Measurements from ENCODE around the gene SORCS2.

The SORCS2 gene

GRCh38 chr4:7655511-7656243, 463.3 kb downstream of the SORCS2 start:
- H3K36me3 ChIP-seq (ENCODE audit: control insufficient read depth in 1 of 2, insufficient read depth in 2 of 2, low read depth in 1 of 2, low read length in 2 of 2): no peaks in the 10 kb centered on the region
- no peak overlapping the region for H3K9ac ChIP-seq (ENCODE audit: low read length)
- no peak overlapping the region for H2BK5ac ChIP-seq (ENCODE audit: low read depth, low read length, poor library complexity, severe bottlenecking)
- peak overlapping the region; percentile 46 for H2BK120ac ChIP-seq (ENCODE audit: low read depth, low read length)
- H3K27ac ChIP-seq (ENCODE audit: low read length, poor library complexity, severe bottlenecking): no peak overlapping the region
- H4K8ac ChIP-seq (ENCODE audit: low read length): peak overlapping the region; percentile 75
- peak overlapping the region; percentile 58 to 69 for H3K18ac ChIP-seq (ENCODE audit: low read depth in 1 of 2, low read length in 2 of 2)
- peak overlapping the region; percentile 93 for H4K91ac ChIP-seq (ENCODE audit: low read length)
- H3K4ac ChIP-seq (ENCODE audit: low read depth in 1 of 2, low read length in 2 of 2): peak overlapping the region; percentile 13 to 61
- peak overlapping the region; percentile 79 to 85 for H2BK12ac ChIP-seq (ENCODE audit: low read length in 2 of 2)
- no peak overlapping the region for H2AFZ ChIP-seq (ENCODE audit: low read depth, low read length)
- 11% methylated on average over 32 of the region's 32 CpGs for WGBS
- peaks cover 65% of the 10 kb centered on the region for H3K4me1 ChIP-seq (ENCODE audit: control insufficient read depth, insufficient read depth, low read depth, low read length)
- peaks cover 0 to 15% of the 10 kb centered on the region in 2 experiments for H3K27me3 ChIP-seq (ENCODE audit: control insufficient read depth in 1 of 2, insufficient read depth in 1 of 2, low read length in 2 of 2)
- H2AK5ac ChIP-seq (ENCODE audit: low read length, severe bottlenecking): no peak overlapping the region
- H3K23ac ChIP-seq (ENCODE audit: low read length in 2 of 2): no peak overlapping the region
- H3K4me3 ChIP-seq (ENCODE audit: insufficient read depth in 1 of 2, low read depth in 1 of 2, low read length in 2 of 2): no peak overlapping the region
- no peaks in the 10 kb centered on the region for H3K79me1 ChIP-seq (replicated peaks; ENCODE audit: low read length, poor library complexity, severe bottlenecking)
- peak overlapping the region; percentile 78 for H2BK15ac ChIP-seq (ENCODE audit: low read depth, poor library complexity, severe bottlenecking)
- H3K4me2 ChIP-seq (ENCODE audit: low read length, poor library complexity, severe bottlenecking): no peak overlapping the region
- peak; percentile 49 for DNase-seq
- no peak overlapping the region for H3K14ac ChIP-seq (ENCODE audit: low read length in 2 of 2)
- H3K9me3 ChIP-seq (ENCODE audit: control insufficient read depth, low read length): no peaks in the 10 kb centered on the region

- Histone ChIP-seq H3K36me3 (ENCODE audit: control insufficient read depth in 1 of 2, insufficient read depth in 2 of 2, low read depth in 1 of 2, low read length in 2 of 2) (no peaks in the 10 kb centered on the region), H2BK5ac (ENCODE audit: low read depth, low read length, poor library complexity, severe bottlenecking) (peak overlapping the region; percentile 40), H3K4me1 (ENCODE audit: control insufficient read depth, insufficient read depth, low read depth, low read length) (peaks cover 62% of the 10 kb centered on the region), H3K18ac (ENCODE audit: low read depth in 1 of 2, low read length in 2 of 2) (peak overlapping the region; percentile 52 to 69), H3K9me3 (ENCODE audit: control insufficient read depth, low read length) (no peaks in the 10 kb centered on the region), H2AK5ac (ENCODE audit: low read length, severe bottlenecking) (no peak overlapping the region), H2AFZ (ENCODE audit: low read depth, low read length) (no peak overlapping the region), H4K8ac (ENCODE audit: low read length) (peak overlapping the region; percentile 75), H3K27me3 (ENCODE audit: control insufficient read depth in 1 of 2, insufficient read depth in 1 of 2, low read length in 2 of 2) (peaks cover 0 to 15% of the 10 kb centered on the region in 2 experiments), H2BK120ac (ENCODE audit: low read depth, low read length) (peak overlapping the region; percentile 46), H3K4me2 (ENCODE audit: low read length, poor library complexity, severe bottlenecking) (no peak overlapping the region), H4K91ac (ENCODE audit: low read length) (peak overlapping the region; percentile 87), H3K23ac (ENCODE audit: low read length in 2 of 2) (no peak overlapping the region), H3K14ac (ENCODE audit: low read length in 2 of 2) (peak overlapping the region in 1 of 2 experiments; percentile 86), H3K79me1 (replicated peaks; ENCODE audit: low read length, poor library complexity, severe bottlenecking) (no peaks in the 10 kb centered on the region), H2BK12ac (ENCODE audit: low read length in 2 of 2) (peak overlapping the region; percentile 79 to 85), H3K9ac (ENCODE audit: low read length) (no peak overlapping the region), H3K27ac (ENCODE audit: low read length, poor library complexity, severe bottlenecking) (no peak overlapping the region), H2BK15ac (ENCODE audit: low read depth, poor library complexity, severe bottlenecking) (peak overlapping the region; percentile 78), H3K4ac (ENCODE audit: low read depth in 1 of 2, low read length in 2 of 2) (peak overlapping the region; percentile 13 to 83), H3K4me3 (ENCODE audit: insufficient read depth in 1 of 2, low read depth in 1 of 2, low read length in 2 of 2) (no peak overlapping the region)
- WGBS: 83% methylated on average over 15 of the region's 17 CpGs
- DNase-seq: no peak
Measured at GRCh38 chr4:7656244-7656800, 464.0 kb downstream of the SORCS2 start.

- Histone ChIP-seq H2BK120ac (ENCODE audit: low read depth, low read length) (no peak overlapping the region), H2AFZ (ENCODE audit: low read depth, low read length) (no peak overlapping the region), H3K79me1 (replicated peaks; ENCODE audit: low read length, poor library complexity, severe bottlenecking) (no peaks in the 10 kb centered on the region), H3K4ac (ENCODE audit: low read depth in 1 of 2, low read length in 2 of 2) (no peak overlapping the region), H3K14ac (ENCODE audit: low read length in 2 of 2) (peak overlapping the region in 1 of 2 experiments; percentile 2), H3K27me3 (ENCODE audit: control insufficient read depth in 1 of 2, insufficient read depth in 1 of 2, low read length in 2 of 2) (peaks cover 0 to 15% of the 10 kb centered on the region in 2 experiments), H2BK5ac (ENCODE audit: low read depth, low read length, poor library complexity, severe bottlenecking) (no peak overlapping the region), H3K4me2 (ENCODE audit: low read length, poor library complexity, severe bottlenecking) (no peak overlapping the region), H3K9ac (ENCODE audit: low read length) (no peak overlapping the region), H2BK12ac (ENCODE audit: low read length in 2 of 2) (peak overlapping the region in 1 of 2 experiments; percentile 27), H4K8ac (ENCODE audit: low read length) (no peak overlapping the region), H2BK15ac (ENCODE audit: low read depth, poor library complexity, severe bottlenecking) (no peak overlapping the region), H3K4me1 (ENCODE audit: control insufficient read depth, insufficient read depth, low read depth, low read length) (peaks cover 49% of the 10 kb centered on the region), H3K36me3 (ENCODE audit: control insufficient read depth in 1 of 2, insufficient read depth in 2 of 2, low read depth in 1 of 2, low read length in 2 of 2) (no peaks in the 10 kb centered on the region), H4K91ac (ENCODE audit: low read length) (no peak overlapping the region), H2AK5ac (ENCODE audit: low read length, severe bottlenecking) (no peak overlapping the region), H3K18ac (ENCODE audit: low read depth in 1 of 2, low read length in 2 of 2) (peak overlapping the region in 1 of 2 experiments; percentile 25), H3K4me3 (ENCODE audit: insufficient read depth in 1 of 2, low read depth in 1 of 2, low read length in 2 of 2) (no peak overlapping the region), H3K9me3 (ENCODE audit: control insufficient read depth, low read length) (no peaks in the 10 kb centered on the region), H3K27ac (ENCODE audit: low read length, poor library complexity, severe bottlenecking) (no peak overlapping the region), H3K23ac (ENCODE audit: low read length in 2 of 2) (no peak overlapping the region)
- DNase-seq: no peak
- WGBS: 96% methylated on average over 6 of the region's 6 CpGs
Measured at GRCh38 chr4:7657545-7658297, 465.4 kb downstream of the SORCS2 start.

Measured in mesenchymal stem cell (in vitro differentiated cells and primary cell).